ENCODE results near the gene SLC6A5. TPM values are rescaled to one million over a fixed set of nuclear protein-coding genes. Genes with fewer than 3 reads are reported as not detected.

SLC6A5 gene
- total and polyA plus RNA-seq, 8 donors: not detected

DNA sequence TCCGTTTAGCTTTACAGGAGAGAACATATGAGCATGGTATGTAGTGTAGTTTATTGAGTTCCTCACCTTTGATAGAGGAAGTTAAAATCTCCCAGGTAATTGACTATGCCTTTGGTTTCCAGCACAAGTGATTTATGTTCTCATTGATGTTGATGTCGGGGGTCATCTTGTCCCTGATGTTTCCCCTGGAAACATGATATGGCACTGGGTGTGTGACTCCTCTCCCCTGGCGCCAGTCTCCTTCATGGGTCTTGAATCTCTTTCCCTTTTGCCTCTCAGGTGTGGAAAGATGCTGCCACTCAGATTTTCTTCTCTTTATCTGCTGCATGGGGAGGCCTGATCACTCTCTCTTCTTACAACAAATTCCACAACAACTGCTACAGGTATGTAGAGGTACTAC lies 28.3 kb downstream of the SLC6A5 start:
- Histone ChIP-seq H3K27ac (no peak overlapping the region), H3K36me3 (no peaks in the 10 kb centered on the region), H3K4me1 (no peaks in the 10 kb centered on the region), H3K9me3 (no peaks in the 10 kb centered on the region), H3K4me3 (no peak overlapping the region), H3K27me3 (no peaks in the 10 kb centered on the region)
- DNase-seq: no peak
- intact Hi-C loops (cut with DNase I): no loop called here
- TF ChIP-seq, protein P1, sequence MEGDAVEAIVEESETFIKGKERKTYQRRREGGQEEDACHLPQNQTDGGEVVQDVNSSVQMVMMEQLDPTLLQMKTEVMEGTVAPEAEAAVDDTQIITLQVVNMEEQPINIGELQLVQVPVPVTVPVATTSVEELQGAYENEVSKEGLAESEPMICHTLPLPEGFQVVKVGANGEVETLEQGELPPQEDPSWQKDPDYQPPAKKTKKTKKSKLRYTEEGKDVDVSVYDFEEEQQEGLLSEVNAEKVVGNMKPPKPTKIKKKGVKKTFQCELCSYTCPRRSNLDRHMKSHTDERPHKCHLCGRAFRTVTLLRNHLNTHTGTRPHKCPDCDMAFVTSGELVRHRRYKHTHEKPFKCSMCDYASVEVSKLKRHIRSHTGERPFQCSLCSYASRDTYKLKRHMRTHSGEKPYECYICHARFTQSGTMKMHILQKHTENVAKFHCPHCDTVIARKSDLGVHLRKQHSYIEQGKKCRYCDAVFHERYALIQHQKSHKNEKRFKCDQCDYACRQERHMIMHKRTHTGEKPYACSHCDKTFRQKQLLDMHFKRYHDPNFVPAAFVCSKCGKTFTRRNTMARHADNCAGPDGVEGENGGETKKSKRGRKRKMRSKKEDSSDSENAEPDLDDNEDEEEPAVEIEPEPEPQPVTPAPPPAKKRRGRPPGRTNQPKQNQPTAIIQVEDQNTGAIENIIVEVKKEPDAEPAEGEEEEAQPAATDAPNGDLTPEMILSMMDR (IDR thresholded peaks at IDR 0.05): no peak
- ATAC-seq: no peak

DNA sequence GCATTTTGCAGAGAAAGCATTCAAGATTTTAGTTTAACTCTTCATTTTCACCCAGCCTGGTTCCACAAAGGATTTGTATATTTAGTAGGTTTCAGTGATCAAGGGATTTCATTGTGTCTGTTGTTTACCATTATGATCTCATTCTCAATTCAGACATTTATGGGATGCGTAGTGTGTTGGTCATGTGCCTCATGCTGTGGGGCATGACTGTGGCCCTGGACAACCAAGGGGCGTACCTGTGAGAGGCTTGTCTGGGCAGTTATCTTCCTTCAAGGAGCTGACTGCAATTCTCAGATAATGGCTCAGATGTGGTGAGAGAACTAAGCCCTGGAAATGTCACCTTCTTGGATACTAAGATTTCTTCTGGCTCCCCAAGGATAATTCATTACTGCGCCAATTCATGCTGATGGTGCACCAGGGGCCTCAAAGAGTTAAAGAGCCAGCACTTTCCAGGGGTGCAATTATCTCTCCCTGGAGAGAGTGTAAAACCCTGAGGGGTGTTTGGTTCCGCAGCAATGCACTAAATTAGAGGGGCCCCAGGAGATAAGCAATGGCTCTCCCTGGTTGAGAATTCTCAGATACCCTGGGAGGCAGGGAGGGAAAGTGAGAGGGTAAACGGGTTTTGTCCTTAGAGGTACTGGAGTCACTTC lies 32.2 kb downstream of the SLC6A5 start:
- ATAC-seq (no peak), DNase-seq (no peak)
- Histone ChIP-seq H3K36me3 (no peaks in the 10 kb centered on the region), H3K9me3 (no peaks in the 10 kb centered on the region), H3K27me3 (no peaks in the 10 kb centered on the region), H3K4me1 (no peaks in the 10 kb centered on the region), H3K4me3 (no peak overlapping the region), H3K27ac (no peak overlapping the region)
- intact Hi-C loops (cut with DNase I): no loop called here
- TF ChIP-seq, protein P1 (IDR thresholded peaks at IDR 0.05): no peak

DNA sequence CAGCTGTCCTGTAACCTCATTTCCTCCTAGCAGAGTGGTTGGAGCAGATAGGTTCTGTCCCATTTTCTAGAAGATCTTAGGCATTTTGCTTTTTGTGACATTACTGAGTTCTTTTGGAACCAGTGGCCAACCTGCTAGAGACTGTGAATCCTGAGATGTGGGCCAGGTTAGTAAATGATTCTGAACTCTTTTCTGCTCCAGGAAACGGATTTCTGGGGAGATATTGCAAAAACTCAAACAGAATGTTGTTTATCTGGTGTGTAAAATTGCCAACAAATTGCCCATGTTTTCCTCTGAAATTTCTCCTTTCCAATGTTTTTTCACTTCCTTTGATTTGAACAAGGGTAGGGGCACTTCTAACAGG lies 32.7 kb downstream of the SLC6A5 start:
- no peaks in the 10 kb centered on the region for H3K4me1 ChIP-seq
- TF ChIP-seq, protein P1 (IDR thresholded peaks at IDR 0.05): no peak
- no peak overlapping the region for H3K27ac ChIP-seq
- H3K36me3 ChIP-seq: no peaks in the 10 kb centered on the region
- H3K9me3 ChIP-seq: no peaks in the 10 kb centered on the region
- H3K27me3 ChIP-seq: no peaks in the 10 kb centered on the region
- no peak for DNase-seq
- intact Hi-C loops (cut with DNase I): no loop called here
- no peak for ATAC-seq
- H3K4me3 ChIP-seq: no peak overlapping the region

DNA sequence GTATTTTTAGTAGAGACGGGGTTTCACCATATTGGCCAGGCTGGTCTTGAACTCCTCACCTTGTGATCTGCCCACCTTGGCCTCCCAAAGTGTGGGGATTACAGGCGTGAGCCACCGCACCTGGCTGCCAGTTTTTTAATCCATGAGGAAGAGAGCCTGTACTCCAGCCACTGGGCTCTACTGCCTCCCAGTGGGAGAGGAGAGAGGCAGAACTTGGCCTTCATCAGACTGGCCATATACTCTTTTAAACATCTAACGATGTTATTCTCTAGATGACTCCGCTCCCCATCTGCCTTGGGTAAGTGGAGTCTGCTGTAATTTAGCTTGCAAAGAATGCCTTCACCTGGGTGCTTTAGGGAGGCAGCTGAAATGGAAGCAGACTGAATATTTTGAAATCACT lies 34.6 kb downstream of the SLC6A5 start:
- H3K4me1 ChIP-seq: no peaks in the 10 kb centered on the region
- no peaks in the 10 kb centered on the region for H3K27me3 ChIP-seq
- TF ChIP-seq, protein P1 (IDR thresholded peaks at IDR 0.05): no peak
- no peaks in the 10 kb centered on the region for H3K9me3 ChIP-seq
- DNase-seq (no peak), ATAC-seq (no peak)
- H3K36me3 ChIP-seq: no peaks in the 10 kb centered on the region
- no peak overlapping the region for H3K27ac ChIP-seq
- intact Hi-C loops (cut with DNase I): no loop called here
- no peak overlapping the region for H3K4me3 ChIP-seq

DNA sequence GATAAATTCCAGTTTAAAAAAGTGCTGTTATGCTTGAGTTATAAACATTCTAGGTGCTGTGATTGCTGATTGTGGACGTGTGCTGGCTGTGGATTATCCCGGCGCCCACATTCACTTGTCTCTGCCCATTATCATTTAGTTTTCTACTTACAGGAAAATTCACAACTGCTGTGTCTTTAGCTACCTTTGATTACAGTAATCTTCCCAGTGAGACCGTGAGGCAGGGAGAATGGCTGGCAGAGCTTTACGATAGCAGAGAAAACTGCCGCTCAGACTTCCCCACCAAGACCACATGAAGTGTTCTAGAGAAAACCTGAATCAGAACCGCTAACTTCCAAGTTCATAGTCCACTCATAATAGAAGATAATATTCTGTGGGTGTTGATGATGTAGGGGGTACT lies 35.4 kb downstream of the SLC6A5 start:
- Histone ChIP-seq H3K36me3 (no peaks in the 10 kb centered on the region), H3K9me3 (no peaks in the 10 kb centered on the region), H3K4me1 (no peaks in the 10 kb centered on the region), H3K27ac (no peak overlapping the region), H3K27me3 (no peaks in the 10 kb centered on the region), H3K4me3 (no peak overlapping the region)
- DNase-seq (no peak), ATAC-seq (no peak)
- intact Hi-C loops (cut with DNase I): no loop called here
- TF ChIP-seq, protein P1 (IDR thresholded peaks at IDR 0.05): no peak
